HUDEP-2 (cell line): ENCODE results near the gene JPT2.

Experiments used
- DNase-seq, 76 experiments: peaks; one replicate each; lab custom pipeline; 2025; ENCODE audit not compliant: unreplicated experiment in 76 of 76; lab: John Stamatoyannopoulos, UW

JPT2 gene

GRCh38 chr16:1749152-1750117 is 71.4 kb downstream of the JPT2 start:
- no peak for DNase-seq
